H1 (cell line): ENCODE measurements around the gene EPS8L1. TPM values are rescaled to one million over a fixed set of nuclear protein-coding genes. Genes with fewer than 3 reads are reported as not detected.

Experiments used
- ASH2L ChIP-seq: fragments of 200-600, 300-600 bp; sonication (generic); IDR thresholded peaks from one replicate; pipeline ENCODE4 v1.7.1; 2017; ENCODE audit warnings: low read length
- ATF2 ChIP-seq: IDR thresholded peaks from 2 replicates; pipeline ENCODE4 v1.6.1; 2012; ENCODE audit warnings: low read length, inconsistent platforms
- BRCA1 ChIP-seq: IDR thresholded peaks from 2 replicates; pipeline ENCODE4 v1.6.1; 2012; ENCODE audit warnings: low read depth, low read length, improper control_type of control experiment
- CREB1 ChIP-seq: IDR thresholded peaks from 2 replicates; pipeline ENCODE4 v1.6.1; 2012; ENCODE audit warnings: inconsistent platforms
- CTBP2 ChIP-seq: IDR thresholded peaks from 2 replicates; pipeline ENCODE4 v1.7.0; 2011; ENCODE audit warnings: borderline replicate concordance, mild to moderate bottlenecking, moderate library complexity, mixed read lengths, low read length; ENCODE audit not compliant: insufficient read depth, insufficient read length
- E2F6 ChIP-seq: IDR thresholded peaks from 2 replicates; pipeline ENCODE4 v1.6.1; 2012; ENCODE audit warnings: inconsistent platforms
- GABPA ChIP-seq: IDR thresholded peaks from 2 replicates; pipeline ENCODE4 v1.6.1; 2011; ENCODE audit warnings: mild to moderate bottlenecking, low read length, moderate library complexity, borderline replicate concordance; ENCODE audit not compliant: insufficient read depth
- GTF2F1 ChIP-seq: IDR thresholded peaks from 2 replicates; pipeline ENCODE4 v1.6.1; 2012; ENCODE audit warnings: low read depth, low read length, improper control_type of control experiment, borderline replicate concordance
- HDAC6 ChIP-seq: IDR thresholded peaks from one replicate; pipeline ENCODE4 v1.7.1; 2012; ENCODE audit warnings: low read depth, mild to moderate bottlenecking, inconsistent platforms, low read length, moderate library complexity
- MAX ChIP-seq: IDR thresholded peaks from 2 replicates; pipeline ENCODE4 v1.6.1; 2012; ENCODE audit warnings: inconsistent platforms
- NRF1 ChIP-seq: IDR thresholded peaks from 2 replicates; pipeline ENCODE4 v1.6.1; 2011; ENCODE audit warnings: mild to moderate bottlenecking, low read depth, low read length, improper control_type of control experiment
- PHF8 ChIP-seq: fragments of 200-600 bp; sonication (generic); conservative IDR thresholded peaks from 2 replicates; pipeline ENCODE4 v1.7.1; 2012; ENCODE audit warnings: low read depth, mild to moderate bottlenecking, inconsistent platforms, low read length, moderate library complexity
- POLR2A ChIP-seq, 2 experiments: IDR thresholded peaks; 1 replicate in 1 of 2; 2 replicates in 1 of 2; pipeline ENCODE4 v1.6.1; 2011; ENCODE audit warnings: low read depth in 2 of 2, low read length in 2 of 2, mild to moderate bottlenecking in 2 of 2; ENCODE audit errors: control extremely low read depth in 1 of 2
- POLR2AphosphoS5 ChIP-seq: IDR thresholded peaks from 2 replicates; pipeline ENCODE4 v1.6.1; 2011; ENCODE audit warnings: low read depth, low read length
- POU5F1 ChIP-seq: IDR thresholded peaks from 2 replicates; pipeline ENCODE4 v1.6.1; 2011; ENCODE audit warnings: low read depth, mild to moderate bottlenecking, low read length, moderate library complexity
- RNF2 ChIP-seq: fragments of 200-900, 300-1000 bp; sonication (generic); IDR thresholded peaks from 2 replicates; pipeline ENCODE4 v1.7.1; 2016; ENCODE audit warnings: borderline replicate concordance, low read depth, mild to moderate bottlenecking, antibody characterized with exemption, low read length; ENCODE audit not compliant: poor library complexity, severe bottlenecking; ENCODE audit errors: missing control alignments
- RXRA ChIP-seq: IDR thresholded peaks from 2 replicates; pipeline ENCODE4 v1.6.1; 2011; ENCODE audit warnings: low read depth, mild to moderate bottlenecking, low read length, moderate library complexity; ENCODE audit not compliant: insufficient read depth
- SP2 ChIP-seq: IDR thresholded peaks from 2 replicates; pipeline ENCODE4 v1.6.1; 2012; ENCODE audit warnings: mild to moderate bottlenecking, low read length, inconsistent platforms
- SP4 ChIP-seq: IDR thresholded peaks from 2 replicates; pipeline ENCODE4 v1.6.1; 2012; ENCODE audit warnings: low read length, inconsistent platforms
- SUZ12 ChIP-seq: fragments of 200-600 bp; sonication (generic); IDR thresholded peaks from 2 replicates; pipeline ENCODE4 v1.6.1; 2012; ENCODE audit warnings: mild to moderate bottlenecking, inconsistent platforms, low read length, moderate library complexity, mixed read lengths
- TAF1 ChIP-seq: IDR thresholded peaks from 2 replicates; pipeline ENCODE4 v1.6.1; 2011; ENCODE audit warnings: mild to moderate bottlenecking, low read depth, low read length
- polyA plus RNA-seq, 7 experiments: library from polyadenylated mRNA; depleted of rRNA in 3 of 7; stranded (reverse) in 5 of 7; unstranded in 2 of 7; fragments of >200 nt in 5 of 7; fragments of 200-250 nt in 2 of 7; gene quantifications; 1 replicate in 5 of 7; 2 replicates in 1 of 7; 4 replicates in 1 of 7; pipeline versions ENCODE4 v1.2.1 to v1.2.3, GENCODE V29; 2011 to 2013; ENCODE audit warnings: missing spikeins in 2 of 7, mixed read lengths in 2 of 7
- total RNA-seq: library from RNA; stranded (reverse); fragmentation: NEBNext Ultra II Directional; extraction: Animal tissue kit (Norgen Biotek cat#: 25700); gene quantifications from 2 replicates; pipeline ENCODE4 v1.2.1, GENCODE V29; 2021

Gene EPS8L1
- total and polyA plus RNA-seq, 2 of the 8 experiments (the other 6 are each of a cell fraction or from before 2014, with no cell fraction given) = 19.8 to 30.2 TPM

GRCh38 chr19:55082020-55082851 lies 6.6 kb downstream of the EPS8L1 start (continued):
- 0 out of 2 replicates have a peak, but pooled peaks have one; percentile 27 for TF ChIP-seq PHF8
- TF ChIP-seq BRCA1 = no peak
- TF ChIP-seq CTBP2 = no peak
- peak; percentile 77 for TF ChIP-seq MAX
- TF ChIP-seq E2F6 = peak; percentile 59; the same call in 1 of the 2 replicates
- no peak for TF ChIP-seq GTF2F1
- TF ChIP-seq POLR2AphosphoS5 = 0 out of 2 replicates have a peak, but pooled peaks have one; percentile 32
- TF ChIP-seq NRF1 = no peak
- TF ChIP-seq SUZ12 = no peak
- TF ChIP-seq ASH2L = peak; percentile 27
- TF ChIP-seq CREB1 = peak; percentile 71
- no peak for TF ChIP-seq TAF1
- no peak for TF ChIP-seq RXRA
- TF ChIP-seq POLR2A (IDR thresholded peaks at IDR 0.05; ENCODE audit: control extremely low read depth in 1 of 2, low read depth in 2 of 2, low read length in 2 of 2) = 0 out of 3 replicates have a peak, but pooled peaks of 1 of the 2 experiments have one; percentile 28
- no peak for TF ChIP-seq HDAC6
- no peak for TF ChIP-seq POU5F1
- no peak for TF ChIP-seq RNF2
- TF ChIP-seq ATF2 = no peak
- TF ChIP-seq SP4 = peak; percentile 62; the same call in 1 of the 2 replicates
- TF ChIP-seq GABPA = no peak
- no peak for TF ChIP-seq SP2
